Measurements from ENCODE around the gene CORO2B.

DNA sequence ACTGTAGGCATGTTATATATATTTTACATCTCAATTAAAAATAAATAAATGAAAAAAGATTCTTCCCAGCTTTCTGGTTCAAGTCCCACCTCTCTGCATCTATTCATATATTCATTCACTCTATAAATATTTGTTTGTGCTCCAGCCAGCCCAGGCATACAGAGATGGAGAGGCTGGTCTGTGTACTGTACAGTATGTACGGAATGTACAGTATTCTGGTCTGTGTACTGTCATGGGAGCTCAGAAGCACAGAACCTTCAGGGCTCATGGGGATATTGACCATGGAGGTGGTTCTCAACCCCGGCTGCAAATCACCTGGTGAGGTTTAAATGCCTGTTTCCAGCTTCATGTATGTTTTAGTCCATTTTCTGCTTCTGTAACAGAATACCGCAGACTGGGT, 13.8 kb downstream of the CORO2B start:
- TF ChIP-seq POLR2AphosphoS5 (IDR thresholded peaks at IDR 0.05) (no peak), POLR2A (IDR thresholded peaks at IDR 0.05) (no peak)
